Vagina (tissue), 2 donors: ENCODE data around the gene HDHD5.

Source experiments
- POLR2A ChIP-seq, 2 donors: fragments of 450-650 bp; IDR thresholded peaks; one replicate each; pipeline ENCODE4 v1.6.1; 2017; ENCODE audit warnings: antibody characterized with exemption in 2 of 2, mild to moderate bottlenecking in 2 of 2, moderate library complexity in 2 of 2
- POLR2AphosphoS5 ChIP-seq, 2 donors: sonication (generic); formaldehyde crosslinking; IDR thresholded peaks; one replicate each; pipeline ENCODE4 v1.9.0; 2017; ENCODE audit warnings: antibody characterized with exemption in 2 of 2, mild to moderate bottlenecking in 2 of 2, low read depth in 1 of 2; ENCODE audit not compliant: insufficient read depth in 1 of 2
- TF ChIP-seq, protein P1 (sequence below), 3 experiments: fragments of 450-650 bp in 2 of 3; fragments of 200-600 bp in 1 of 3; sonication (generic) in 1 of 3; IDR thresholded peaks; one replicate each; pipeline ENCODE4 v1.5.1; 2017 to 2019; ENCODE audit warnings: antibody characterized with exemption in 3 of 3, mild to moderate bottlenecking in 2 of 3, moderate library complexity in 2 of 3

DNA sequence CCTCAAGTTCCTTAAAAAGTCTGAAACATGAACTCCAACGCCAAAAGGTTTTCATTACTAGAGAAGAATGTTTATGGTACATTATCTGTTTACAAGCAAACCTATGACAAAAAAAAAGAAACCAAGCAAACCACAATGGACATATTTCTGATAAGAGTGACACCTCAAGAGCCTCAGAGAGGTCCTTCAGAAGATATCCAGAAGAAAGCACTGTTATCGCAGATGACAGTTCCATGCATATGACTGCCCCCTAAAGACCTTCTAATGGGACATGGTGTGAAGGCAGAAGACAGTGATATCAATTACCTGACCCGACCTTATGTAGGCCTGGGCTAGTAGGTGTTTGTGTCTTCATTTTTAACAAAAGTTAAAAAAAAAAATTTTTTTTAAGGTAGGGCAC is 3.1 kb downstream of the HDHD5 start:
- TF ChIP-seq, protein P1, sequence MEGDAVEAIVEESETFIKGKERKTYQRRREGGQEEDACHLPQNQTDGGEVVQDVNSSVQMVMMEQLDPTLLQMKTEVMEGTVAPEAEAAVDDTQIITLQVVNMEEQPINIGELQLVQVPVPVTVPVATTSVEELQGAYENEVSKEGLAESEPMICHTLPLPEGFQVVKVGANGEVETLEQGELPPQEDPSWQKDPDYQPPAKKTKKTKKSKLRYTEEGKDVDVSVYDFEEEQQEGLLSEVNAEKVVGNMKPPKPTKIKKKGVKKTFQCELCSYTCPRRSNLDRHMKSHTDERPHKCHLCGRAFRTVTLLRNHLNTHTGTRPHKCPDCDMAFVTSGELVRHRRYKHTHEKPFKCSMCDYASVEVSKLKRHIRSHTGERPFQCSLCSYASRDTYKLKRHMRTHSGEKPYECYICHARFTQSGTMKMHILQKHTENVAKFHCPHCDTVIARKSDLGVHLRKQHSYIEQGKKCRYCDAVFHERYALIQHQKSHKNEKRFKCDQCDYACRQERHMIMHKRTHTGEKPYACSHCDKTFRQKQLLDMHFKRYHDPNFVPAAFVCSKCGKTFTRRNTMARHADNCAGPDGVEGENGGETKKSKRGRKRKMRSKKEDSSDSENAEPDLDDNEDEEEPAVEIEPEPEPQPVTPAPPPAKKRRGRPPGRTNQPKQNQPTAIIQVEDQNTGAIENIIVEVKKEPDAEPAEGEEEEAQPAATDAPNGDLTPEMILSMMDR (IDR thresholded peaks at IDR 0.05): no peak
- TF ChIP-seq POLR2AphosphoS5 (IDR thresholded peaks at IDR 0.05; ENCODE audit: insufficient read depth in 1 of 2, low read depth in 1 of 2) (no peak), POLR2A (IDR thresholded peaks at IDR 0.05) (no peak)
